Colon (tissue), 2 donors: ENCODE data around the gene MRTFA.
"Not testable (repeated sequence)": the region's sequence is repeated elsewhere in the genome, so short reads cannot be mapped to it uniquely, and the experiment has no call there.

Experiments
- FAIRE-seq: peaks from 2 replicates; lab custom pipeline; 2012; peaks lifted over from hg19 to GRCh38; lab: Jason Lieb, UNC
- donor health status: control.
- donor health status: control.

Gene MRTFA

DNA sequence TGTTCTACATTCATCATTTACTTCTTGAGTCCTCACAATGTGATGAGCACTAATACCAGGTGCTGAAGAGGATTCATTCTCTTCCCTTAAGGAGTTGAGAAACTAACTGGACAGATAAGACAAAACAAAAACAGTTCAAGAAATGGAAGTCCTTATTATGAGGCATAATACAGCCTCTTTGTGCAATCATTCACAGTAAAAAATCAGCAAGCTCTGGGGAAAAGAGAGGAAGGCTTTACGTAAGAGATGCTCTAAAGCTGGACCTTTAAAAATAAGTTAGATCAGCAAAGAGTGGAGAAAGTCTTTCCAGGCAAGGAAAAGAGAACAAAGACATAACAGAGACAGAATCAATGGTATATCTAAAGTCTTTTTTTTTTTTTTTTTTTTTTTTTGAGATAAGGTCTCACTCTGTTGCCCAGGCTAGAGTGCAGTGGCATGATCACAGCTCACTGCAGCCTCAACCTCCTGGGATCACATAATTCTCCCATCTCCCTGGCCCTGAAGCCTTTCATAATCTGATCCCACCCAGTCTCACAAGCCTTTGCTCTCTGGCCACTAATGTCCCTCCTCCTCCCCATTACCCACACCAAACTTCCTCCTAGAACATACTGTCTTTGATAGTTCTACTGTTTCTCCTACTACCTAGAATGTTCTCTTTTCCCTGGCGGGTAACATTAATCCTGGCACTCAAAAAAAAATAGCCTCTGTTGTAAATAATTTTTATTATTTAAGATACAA is 40.9 kb downstream of the MRTFA start:
- FAIRE-seq = no peak

DNA sequence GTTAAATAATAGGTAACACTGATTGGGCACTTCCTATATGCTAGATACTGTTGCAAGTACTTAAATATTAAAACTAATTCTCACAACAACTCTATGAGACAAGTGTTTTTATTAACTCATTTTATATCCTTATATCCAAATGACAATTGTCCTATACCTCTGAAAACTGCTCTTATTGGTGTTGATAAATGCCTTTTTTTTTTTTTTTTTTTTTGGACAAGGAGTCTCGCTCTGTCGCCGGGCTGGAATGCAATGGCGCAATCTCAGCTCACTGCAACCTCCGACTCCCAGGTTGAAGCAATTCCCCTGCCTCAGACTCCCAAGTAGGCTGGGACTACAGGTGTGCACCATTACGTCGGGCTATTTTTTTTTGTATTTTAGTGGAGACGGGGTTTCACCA is 41.6 kb downstream of the MRTFA start:
- FAIRE-seq = no peak

DNA sequence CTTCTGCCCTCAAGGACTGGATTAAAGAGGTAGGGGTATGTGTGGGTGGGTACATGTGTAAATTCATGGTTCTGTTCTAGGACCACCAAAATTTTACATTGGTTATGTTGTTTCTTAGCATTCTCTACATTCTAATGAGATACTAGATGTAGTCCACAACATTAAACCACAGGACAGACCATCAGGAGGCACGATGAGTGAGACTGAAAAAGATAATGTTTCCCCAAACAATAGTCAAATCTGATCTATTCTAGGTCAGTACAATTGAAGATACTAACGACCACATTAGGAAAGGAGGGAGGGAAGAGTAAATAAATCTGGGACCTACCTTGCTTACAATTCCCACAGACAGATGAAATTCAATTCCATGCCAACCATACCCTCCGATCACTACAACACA is 42.2 kb downstream of the MRTFA start:
- FAIRE-seq = no peak

DNA sequence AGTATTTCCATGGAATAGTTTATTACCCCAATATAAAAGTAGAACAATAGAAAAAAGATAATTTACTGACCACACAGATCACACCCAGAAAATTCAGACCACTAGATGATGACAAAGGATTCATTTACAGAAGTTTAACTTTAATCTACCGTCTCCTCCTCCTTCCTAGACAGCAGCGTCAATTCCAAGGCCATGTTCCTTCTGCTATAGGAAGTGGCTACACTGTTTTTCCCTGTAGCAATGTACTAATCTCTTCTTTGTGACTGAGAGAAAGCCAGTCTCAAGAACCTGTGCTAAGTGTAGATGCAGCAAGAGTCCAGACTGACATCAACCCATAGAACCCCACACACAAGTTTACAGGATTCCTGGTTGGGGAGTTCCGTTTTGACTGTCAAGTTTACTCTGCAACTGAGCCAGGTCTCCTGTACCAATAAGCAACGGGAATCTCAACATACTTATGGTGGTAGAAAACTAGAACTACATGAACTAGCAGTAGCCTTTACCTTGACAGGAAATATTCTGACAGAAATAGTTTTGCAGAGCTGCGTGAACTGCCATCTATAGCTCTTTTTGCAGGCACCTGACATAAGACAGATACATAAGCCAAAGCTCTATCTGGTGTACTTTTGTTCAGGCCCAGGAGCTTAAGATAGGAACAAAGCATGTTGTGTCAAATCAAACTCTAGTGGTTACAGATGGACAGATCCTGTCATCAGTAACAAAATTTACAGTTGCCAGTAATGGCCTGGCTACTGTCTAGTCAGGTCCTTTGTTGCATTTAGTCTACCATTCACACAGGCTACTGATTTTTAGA is 42.9 kb downstream of the MRTFA start:
- FAIRE-seq = no peak

GRCh38 chr22:40592352-40593113 is 44.0 kb downstream of the MRTFA start:
- no peak for FAIRE-seq

DNA sequence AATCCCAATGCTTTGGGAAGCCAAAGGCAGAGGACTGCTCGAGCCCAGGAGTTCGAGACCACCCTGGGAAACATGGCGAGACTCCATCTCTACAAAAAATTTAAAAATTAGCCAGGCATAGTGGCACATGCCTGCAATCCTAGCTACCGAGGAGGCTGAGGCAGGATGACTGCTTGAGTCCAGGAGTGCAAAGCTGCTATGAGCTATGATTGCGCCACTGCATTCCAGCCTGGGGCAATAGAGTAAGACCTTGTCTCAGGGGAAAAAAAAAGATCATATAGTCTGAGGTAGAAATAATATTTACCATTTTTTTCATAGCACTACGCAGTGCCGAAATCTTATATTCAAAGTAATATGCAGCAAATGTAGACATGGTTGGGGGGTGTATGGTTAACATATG is 47.8 kb downstream of the MRTFA start:
- no peak for FAIRE-seq

GRCh38 chr22:40586781-40587180 is 49.7 kb downstream of the MRTFA start:
- FAIRE-seq = no peak

GRCh38 chr22:40585310-40585751 is 51.2 kb downstream of the MRTFA start:
- no peak for FAIRE-seq

- not testable (repeated sequence) for FAIRE-seq
Measured at GRCh38 chr22:40584766-40585165, 51.8 kb downstream of the MRTFA start.

DNA sequence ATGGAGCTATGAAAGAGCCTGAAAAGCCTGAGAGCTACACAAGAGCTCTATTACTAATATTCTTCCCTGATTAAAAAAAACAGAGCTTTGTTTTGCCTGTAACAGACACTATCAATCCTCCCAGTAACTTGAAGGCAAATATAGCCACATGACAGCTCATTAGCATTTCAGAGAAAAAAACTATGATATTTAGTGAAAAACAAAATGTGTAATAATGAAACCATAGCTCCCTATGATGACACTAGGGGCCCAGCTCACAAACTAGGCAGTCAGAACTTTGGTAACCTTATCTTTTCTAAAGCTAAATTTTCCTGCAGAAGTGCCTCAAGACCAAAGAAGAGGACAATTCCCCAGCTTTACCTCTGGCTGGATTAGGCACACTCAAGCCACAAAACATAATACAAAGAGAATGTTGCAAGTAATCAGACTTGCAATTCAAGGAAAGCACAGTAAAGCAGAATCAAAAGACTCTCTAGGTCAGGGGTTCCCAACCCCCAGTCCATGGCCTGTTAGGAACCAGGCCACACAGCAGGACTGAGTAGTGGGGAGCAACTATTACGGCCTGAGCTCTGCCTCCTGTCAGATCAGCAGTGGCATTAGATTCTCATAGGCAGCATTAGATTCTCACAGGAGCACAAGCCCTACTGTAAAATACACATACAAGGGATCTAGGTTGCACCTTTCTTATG is 53.3 kb downstream of the MRTFA start:
- FAIRE-seq = no peak

DNA sequence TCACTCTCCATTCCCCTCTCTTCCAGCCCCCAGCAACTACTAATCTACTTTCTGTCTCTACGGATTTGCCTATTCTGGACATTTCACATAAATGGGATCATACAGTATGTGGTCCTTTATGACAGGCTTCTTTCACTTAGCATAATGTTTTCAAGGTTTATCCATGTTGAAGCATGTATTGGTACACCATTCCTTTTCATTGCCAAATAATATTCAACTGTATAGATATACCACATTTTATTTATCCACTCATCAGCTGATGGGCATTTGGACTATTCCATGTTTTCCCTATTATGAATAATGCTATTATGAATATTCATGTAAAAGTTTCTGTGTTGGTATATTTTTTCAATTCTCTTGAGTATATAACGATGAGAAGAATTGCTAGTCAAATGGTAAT is 54.5 kb downstream of the MRTFA start:
- no peak for FAIRE-seq

- no peak for FAIRE-seq
Measured at GRCh38 chr22:40580631-40581030, 55.9 kb downstream of the MRTFA start.

DNA sequence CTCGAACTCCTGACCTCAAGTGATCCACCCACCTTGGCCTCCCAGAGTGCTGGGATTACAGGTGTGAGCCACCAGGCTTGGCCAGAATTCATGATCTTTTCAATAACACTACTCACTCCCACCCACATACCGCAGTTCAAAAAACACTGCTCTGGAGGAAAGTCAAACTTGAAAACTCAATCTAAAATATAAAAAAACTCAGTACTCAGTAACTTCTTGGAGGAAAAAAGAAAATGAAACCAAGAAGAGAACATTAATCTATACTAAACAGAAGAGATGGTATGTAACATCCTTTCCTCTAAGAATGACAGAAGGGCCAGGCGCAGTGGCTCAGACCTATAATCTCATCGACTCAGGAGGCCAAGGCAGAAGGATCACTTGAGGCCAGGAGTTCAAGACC is 58.3 kb downstream of the MRTFA start:
- FAIRE-seq = no peak

DNA sequence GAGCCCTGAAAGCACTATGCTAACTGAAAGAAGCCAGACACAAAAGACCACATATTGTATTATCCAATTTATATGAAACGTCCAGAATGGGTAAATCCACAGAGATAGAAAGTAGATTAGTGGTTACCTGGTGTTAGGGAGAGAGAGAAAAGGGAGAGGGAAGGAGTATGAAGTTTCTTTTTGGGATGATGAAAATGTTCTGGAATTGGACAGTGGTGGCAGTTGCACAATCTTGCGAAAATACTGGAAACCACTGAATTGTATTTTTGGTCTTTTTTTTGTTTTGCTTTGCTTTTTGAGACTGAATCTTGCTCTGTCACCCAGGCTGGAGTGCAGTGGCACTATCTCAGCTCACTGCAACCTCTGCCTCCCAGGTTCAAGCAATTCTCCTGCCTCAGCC is 63.5 kb downstream of the MRTFA start:
- FAIRE-seq = no peak

DNA sequence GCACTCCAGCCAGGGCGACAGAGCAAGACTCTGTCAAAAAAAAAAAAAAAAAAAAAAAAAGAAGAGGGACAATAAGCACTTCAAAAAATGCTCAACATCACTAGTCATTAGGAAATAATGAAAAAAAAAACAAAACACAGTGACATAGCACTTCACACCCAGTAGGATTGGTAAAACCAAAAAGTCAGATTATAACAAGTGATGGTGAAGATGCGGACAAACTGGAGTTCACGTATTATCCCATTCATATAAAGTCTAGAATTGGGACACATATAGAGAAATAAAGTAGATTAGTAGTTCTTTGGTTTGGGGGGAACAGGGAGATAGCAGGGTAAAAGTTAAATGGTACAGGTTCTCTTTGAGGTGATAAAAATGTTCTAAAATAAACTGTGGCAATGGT is 64.6 kb downstream of the MRTFA start:
- FAIRE-seq = no peak

DNA sequence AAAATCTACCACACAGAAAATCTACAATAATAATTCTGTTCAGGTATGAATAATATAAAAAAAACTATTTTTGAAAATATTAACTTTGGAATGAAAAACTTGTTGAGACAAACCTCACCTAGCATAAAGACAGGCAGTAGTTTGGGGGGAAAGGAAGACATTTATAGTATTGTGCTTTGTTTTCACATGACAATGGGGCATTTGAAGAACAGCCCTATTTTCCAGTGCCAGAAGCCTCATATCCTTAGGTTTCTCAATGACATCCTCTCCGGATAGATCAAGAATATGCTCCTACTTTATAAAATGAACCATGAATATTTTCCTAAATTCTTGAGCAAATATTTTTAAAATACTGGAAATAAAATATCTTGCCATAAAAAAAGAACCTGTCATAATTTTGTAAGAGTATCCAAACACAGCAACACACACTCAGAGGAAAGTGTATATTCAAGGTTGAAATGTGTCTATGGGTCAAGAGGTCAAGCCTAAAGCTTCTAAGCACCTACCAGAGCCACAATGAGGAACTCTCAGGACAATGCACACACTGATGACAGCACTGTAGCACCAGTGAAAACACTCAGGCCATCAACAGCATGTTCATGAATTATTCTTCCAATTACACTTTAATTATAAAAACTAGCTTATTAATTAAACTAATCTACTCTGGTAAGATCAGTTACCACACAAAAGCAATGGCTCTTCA is 68.7 kb downstream of the MRTFA start:
- FAIRE-seq = no peak

- FAIRE-seq = no peak
Measured at GRCh38 chr22:40567106-40567505, 69.4 kb downstream of the MRTFA start.

DNA sequence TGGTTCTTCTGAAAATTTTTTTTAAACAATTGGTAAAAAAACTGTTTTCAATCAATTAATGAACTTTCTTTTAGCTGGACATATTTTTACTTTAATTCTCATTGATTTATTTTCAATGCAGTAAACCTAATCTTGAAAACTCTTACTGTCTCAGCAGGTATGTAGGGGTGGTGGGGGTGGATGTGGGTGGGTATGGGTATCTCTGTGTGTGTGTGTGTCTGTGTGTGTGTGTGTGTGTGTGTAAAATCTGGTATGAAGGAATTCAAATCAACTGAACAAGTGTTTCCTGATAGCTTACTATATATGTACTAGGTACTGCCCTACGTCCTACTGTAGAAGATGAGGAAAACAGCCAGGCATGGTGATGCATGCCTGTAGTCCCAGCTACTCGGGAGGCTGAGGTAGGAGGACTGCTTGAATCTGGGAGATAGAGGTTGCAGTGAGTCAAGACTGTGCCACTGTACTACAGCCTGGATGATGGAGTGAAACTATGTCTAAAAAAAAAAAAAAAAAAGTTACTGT is 75.5 kb downstream of the MRTFA start:
- no peak for FAIRE-seq

GRCh38 chr22:40560551-40560950 is 76.0 kb downstream of the MRTFA start:
- no peak for FAIRE-seq

DNA sequence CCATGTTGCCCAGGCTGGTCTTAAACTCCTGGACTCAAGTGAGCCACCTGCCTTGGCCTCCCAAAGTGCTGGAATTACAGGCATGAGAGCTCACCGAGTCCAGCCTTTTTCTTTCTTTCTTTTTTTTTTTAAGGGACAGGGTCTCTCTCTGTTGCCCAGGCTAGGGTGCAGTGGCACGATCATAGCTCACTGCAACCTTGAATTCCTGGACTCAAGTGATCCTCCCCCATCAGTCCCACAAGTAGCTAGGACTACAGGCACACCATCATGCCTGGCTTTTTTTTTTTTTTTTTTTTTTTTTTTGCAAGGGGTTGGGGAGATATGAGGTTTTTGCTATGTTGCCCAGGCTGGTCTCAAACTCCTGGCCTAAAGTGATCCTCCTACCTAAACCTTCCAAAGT is 78.5 kb downstream of the MRTFA start:
- FAIRE-seq = no peak

DNA sequence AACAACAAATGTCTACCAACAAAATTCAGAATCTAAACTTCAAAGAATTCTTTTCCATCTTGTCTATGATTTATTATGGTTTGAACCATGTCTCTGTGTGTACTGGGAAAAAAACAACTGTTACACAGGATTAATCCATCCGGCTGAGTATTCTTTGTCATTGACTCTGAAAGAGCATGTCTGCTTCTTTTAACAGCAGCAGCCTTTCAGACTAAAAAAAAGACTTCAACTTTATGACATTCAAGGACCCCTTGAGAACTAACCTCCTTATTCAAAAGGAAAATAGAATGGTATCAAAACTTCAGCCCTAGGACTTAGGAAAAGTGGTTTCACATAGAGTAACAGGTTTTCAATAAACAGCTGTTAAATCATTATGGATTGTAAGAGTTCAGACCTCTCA is 79.9 kb downstream of the MRTFA start:
- no peak for FAIRE-seq
